Nephron (organoid): ENCODE data around the gene NAA38.
"Not testable (repeated sequence)": the region's sequence is repeated elsewhere in the genome, so short reads cannot be mapped to it uniquely, and the experiment has no call there.

Source experiments
- H3K27ac Mint-ChIP-seq, 3 experiments: 2 replicates each; pipeline ENCODE4 v1.8.0; 2020; ENCODE audit warnings: mixed read lengths in 3 of 3, mild to moderate bottlenecking in 2 of 3, moderate library complexity in 1 of 3
- H3K27me3 Mint-ChIP-seq: 2 replicates; pipeline ENCODE4 v1.8.0; 2021; ENCODE audit warnings: low read depth, mild to moderate bottlenecking, moderate library complexity, mixed read lengths
- H3K36me3 Mint-ChIP-seq: 2 replicates; pipeline ENCODE4 v1.8.0; 2020; ENCODE audit warnings: low read depth, mixed read lengths
- H3K4me1 Mint-ChIP-seq: 2 replicates; pipeline ENCODE4 v1.8.0; 2020; ENCODE audit warnings: mixed read lengths
- H3K4me3 Mint-ChIP-seq, 3 experiments: 2 replicates each; pipeline ENCODE4 v1.8.0; 2020; ENCODE audit warnings: mild to moderate bottlenecking in 3 of 3, mixed read lengths in 3 of 3, moderate library complexity in 2 of 3
- H3K9me3 Mint-ChIP-seq: 2 replicates; pipeline ENCODE4 v1.8.0; 2020; ENCODE audit warnings: mixed read lengths
- TF ChIP-seq, protein P1 (sequence below), 3 experiments: fragments of 200-600 bp; sonication (generic); IDR thresholded peaks; one replicate each; pipeline ENCODE4 v1.5.0; 2021; ENCODE audit warnings: antibody characterized with exemption in 3 of 3; ENCODE audit not compliant: unreplicated experiment in 3 of 3

Gene NAA38

GRCh38 chr17:7811251-7811650 lies 46.1 kb downstream of the NAA38 start:
- Mint-ChIP-seq H3K4me3 (no peak overlapping the region), H3K4me1 (no peaks in the 10 kb centered on the region), H3K27me3 (peaks cover 16% of the 10 kb centered on the region), H3K36me3 (no peaks in the 10 kb centered on the region), H3K9me3 (no peaks in the 10 kb centered on the region), H3K27ac (no peak overlapping the region)
- TF ChIP-seq, protein P1, sequence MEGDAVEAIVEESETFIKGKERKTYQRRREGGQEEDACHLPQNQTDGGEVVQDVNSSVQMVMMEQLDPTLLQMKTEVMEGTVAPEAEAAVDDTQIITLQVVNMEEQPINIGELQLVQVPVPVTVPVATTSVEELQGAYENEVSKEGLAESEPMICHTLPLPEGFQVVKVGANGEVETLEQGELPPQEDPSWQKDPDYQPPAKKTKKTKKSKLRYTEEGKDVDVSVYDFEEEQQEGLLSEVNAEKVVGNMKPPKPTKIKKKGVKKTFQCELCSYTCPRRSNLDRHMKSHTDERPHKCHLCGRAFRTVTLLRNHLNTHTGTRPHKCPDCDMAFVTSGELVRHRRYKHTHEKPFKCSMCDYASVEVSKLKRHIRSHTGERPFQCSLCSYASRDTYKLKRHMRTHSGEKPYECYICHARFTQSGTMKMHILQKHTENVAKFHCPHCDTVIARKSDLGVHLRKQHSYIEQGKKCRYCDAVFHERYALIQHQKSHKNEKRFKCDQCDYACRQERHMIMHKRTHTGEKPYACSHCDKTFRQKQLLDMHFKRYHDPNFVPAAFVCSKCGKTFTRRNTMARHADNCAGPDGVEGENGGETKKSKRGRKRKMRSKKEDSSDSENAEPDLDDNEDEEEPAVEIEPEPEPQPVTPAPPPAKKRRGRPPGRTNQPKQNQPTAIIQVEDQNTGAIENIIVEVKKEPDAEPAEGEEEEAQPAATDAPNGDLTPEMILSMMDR (IDR thresholded peaks at IDR 0.05; ENCODE audit: unreplicated experiment in 3 of 3), result no peak

GRCh38 chr17:7809791-7810343 lies 47.5 kb downstream of the NAA38 start:
- not testable (repeated sequence) for H3K36me3 Mint-ChIP-seq, H3K4me1 Mint-ChIP-seq, H3K27ac Mint-ChIP-seq, H3K9me3 Mint-ChIP-seq, H3K4me3 Mint-ChIP-seq
- peaks cover 16% of the 10 kb centered on the region for H3K27me3 Mint-ChIP-seq

GRCh38 chr17:7809086-7809790 lies 48.1 kb downstream of the NAA38 start:
- Mint-ChIP-seq H3K27me3 (peaks cover 17% of the 10 kb centered on the region), H3K9me3 (no peaks in the 10 kb centered on the region), H3K4me1 (no peaks in the 10 kb centered on the region), H3K4me3 (no peak overlapping the region), H3K36me3 (no peaks in the 10 kb centered on the region), H3K27ac (no peak overlapping the region)
- TF ChIP-seq, protein P1 (IDR thresholded peaks at IDR 0.05; ENCODE audit: unreplicated experiment in 3 of 3), result no peak

DNA sequence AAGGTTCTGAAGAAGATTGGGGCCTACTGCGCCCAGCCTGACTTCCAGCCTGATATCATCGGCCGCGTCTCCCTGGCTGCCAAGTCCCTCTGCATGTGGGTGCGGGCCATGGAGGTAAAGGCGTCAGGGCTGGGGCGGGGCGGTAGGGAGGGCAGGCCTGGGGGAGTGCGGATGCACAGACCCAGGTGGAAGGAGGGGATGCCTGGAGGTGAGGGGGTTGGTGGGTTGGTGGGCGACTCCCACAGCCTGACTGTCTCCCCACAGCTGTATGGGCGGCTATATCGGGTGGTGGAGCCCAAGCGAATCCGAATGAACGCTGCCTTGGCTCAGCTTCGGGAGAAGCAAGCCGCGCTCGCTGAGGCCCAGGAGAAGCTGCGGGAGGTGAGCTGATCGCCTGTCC lies 50.2 kb downstream of the NAA38 start:
- TF ChIP-seq, protein P1 (IDR thresholded peaks at IDR 0.05; ENCODE audit: unreplicated experiment in 3 of 3), result no peak

More for the DNA sequence above, 50.2 kb downstream of the NAA38 start:
- H3K4me1 Mint-ChIP-seq, result peaks cover 8% of the 10 kb centered on the region
- peaks cover 20% of the 10 kb centered on the region for H3K27me3 Mint-ChIP-seq
- H3K9me3 Mint-ChIP-seq, result no peaks in the 10 kb centered on the region
- no peak overlapping the region for H3K27ac Mint-ChIP-seq
- H3K36me3 Mint-ChIP-seq, result no peaks in the 10 kb centered on the region
- H3K4me3 Mint-ChIP-seq, result no peak overlapping the region
